Gastrocnemius medialis (tissue), 4 donors: ENCODE measurements around the gene ITGAE.

Experiments used
- POLR2A ChIP-seq, 2 donors: fragments of 450-650 bp; IDR thresholded peaks; one replicate each; pipeline ENCODE4 v1.6.1; 2017; ENCODE audit warnings: antibody characterized with exemption in 2 of 2, mild to moderate bottlenecking in 2 of 2, moderate library complexity in 2 of 2
- TF ChIP-seq, protein P1 (sequence below), 5 experiments: fragments of 450-650 bp in 3 of 5; fragments of 200-600 bp in 2 of 5; sonication (generic) in 2 of 5; IDR thresholded peaks in 4 of 5; conservative IDR thresholded peaks in 1 of 5; 1 replicate in 4 of 5; 2 replicates in 1 of 5; pipeline ENCODE4 v1.5.1; 2016 to 2019; ENCODE audit warnings: antibody characterized with exemption in 5 of 5, mild to moderate bottlenecking in 3 of 5, moderate library complexity in 3 of 5

DNA sequence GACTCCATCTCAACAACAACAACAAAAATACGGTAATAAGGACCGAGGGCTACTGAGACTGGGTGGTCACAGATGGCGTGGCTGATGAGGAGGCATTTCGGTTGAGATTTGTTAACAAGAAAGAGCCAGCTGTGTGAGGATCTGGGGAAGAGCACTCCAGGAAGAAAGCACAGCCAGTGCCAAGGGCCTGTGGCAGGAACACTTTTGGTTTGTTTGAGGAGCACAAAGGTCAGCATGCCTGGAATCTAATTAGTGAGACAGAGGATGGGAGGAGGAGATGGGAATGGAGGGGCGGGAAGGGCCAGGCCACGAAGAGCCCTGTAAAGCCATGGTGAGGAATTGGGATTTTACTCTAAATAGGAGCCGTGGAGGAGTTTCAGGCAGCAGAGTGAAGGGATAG is 52.4 kb downstream of the ITGAE start:
- TF ChIP-seq, protein P1, sequence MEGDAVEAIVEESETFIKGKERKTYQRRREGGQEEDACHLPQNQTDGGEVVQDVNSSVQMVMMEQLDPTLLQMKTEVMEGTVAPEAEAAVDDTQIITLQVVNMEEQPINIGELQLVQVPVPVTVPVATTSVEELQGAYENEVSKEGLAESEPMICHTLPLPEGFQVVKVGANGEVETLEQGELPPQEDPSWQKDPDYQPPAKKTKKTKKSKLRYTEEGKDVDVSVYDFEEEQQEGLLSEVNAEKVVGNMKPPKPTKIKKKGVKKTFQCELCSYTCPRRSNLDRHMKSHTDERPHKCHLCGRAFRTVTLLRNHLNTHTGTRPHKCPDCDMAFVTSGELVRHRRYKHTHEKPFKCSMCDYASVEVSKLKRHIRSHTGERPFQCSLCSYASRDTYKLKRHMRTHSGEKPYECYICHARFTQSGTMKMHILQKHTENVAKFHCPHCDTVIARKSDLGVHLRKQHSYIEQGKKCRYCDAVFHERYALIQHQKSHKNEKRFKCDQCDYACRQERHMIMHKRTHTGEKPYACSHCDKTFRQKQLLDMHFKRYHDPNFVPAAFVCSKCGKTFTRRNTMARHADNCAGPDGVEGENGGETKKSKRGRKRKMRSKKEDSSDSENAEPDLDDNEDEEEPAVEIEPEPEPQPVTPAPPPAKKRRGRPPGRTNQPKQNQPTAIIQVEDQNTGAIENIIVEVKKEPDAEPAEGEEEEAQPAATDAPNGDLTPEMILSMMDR (IDR thresholded peaks at IDR 0.05 in 4 of 5, conservative IDR thresholded peaks at IDR 0.05 in 1 of 5) = no peak
- TF ChIP-seq POLR2A (IDR thresholded peaks at IDR 0.05) = no peak
